ENCODE measurements around the gene KHDC1L.

- TF ChIP-seq CTCF (IDR thresholded peaks at IDR 0.05) = no peak
- TF ChIP-seq POLR2A (IDR thresholded peaks at IDR 0.05) = no peak
Measured at GRCh38 chr6:73182021-73182607, 43.2 kb downstream of the KHDC1L start.
